Left ventricle myocardium inferior (tissue), 1 donor: Measurements from ENCODE around the gene ZDHHC16. TPM values are rescaled to one million over a fixed set of nuclear protein-coding genes. Genes with fewer than 3 reads are reported as not detected.

ENCODE experiments used
- DNase-seq: peaks from one replicate; pipeline ENCODE4 v3.0.0-alpha.2; 2020
- H3K27ac ChIP-seq: fragments of 200-600 bp; replicated peaks from 2 replicates; pipeline ENCODE4 v1.8.0; 2021
- H3K27me3 ChIP-seq: fragments of 200-600 bp; 2 replicates; pipeline ENCODE4 v1.8.0; 2021; ENCODE audit warnings: low read depth
- H3K36me3 ChIP-seq: fragments of 200-600 bp; 2 replicates; pipeline ENCODE4 v1.8.0; 2021
- H3K4me1 ChIP-seq: fragments of 200-600 bp; 2 replicates; pipeline ENCODE4 v1.8.0; 2021
- H3K4me3 ChIP-seq: fragments of 200-600 bp; 2 replicates; pipeline ENCODE4 v1.8.0; 2021; ENCODE audit warnings: mild to moderate bottlenecking, moderate library complexity
- H3K9me3 ChIP-seq: fragments of 200-600 bp; replicated peaks from 2 replicates; pipeline ENCODE4 v1.8.0; 2021
- intact Hi-C: fragments of 100-400 bp; cut with micrococcal nuclease; formaldehyde crosslinking; loops from one replicate; pipeline ENCODE4 v1.11.0; 2022
- total RNA-seq: library from RNA; stranded (reverse); fragmentation: NEBNext Ultra II Directional; extraction: Animal tissue kit (Norgen Biotek cat#: 25700); gene quantifications from one replicate; pipeline ENCODE4 v1.2.1, GENCODE V29; 2021
- TF ChIP-seq, protein P1 (sequence below): fragments of 200-600 bp; IDR thresholded peaks from 2 replicates; pipeline ENCODE4 v1.8.0; 2021; ENCODE audit warnings: antibody characterized with exemption, mild to moderate bottlenecking, borderline replicate concordance
- donor health status: DM: no; HTN: yes; CAD: no; lungs with severe emphysema.

ZDHHC16 gene
- total RNA-seq, 1 donor from 2014 or later, result 17.8 TPM

DNA sequence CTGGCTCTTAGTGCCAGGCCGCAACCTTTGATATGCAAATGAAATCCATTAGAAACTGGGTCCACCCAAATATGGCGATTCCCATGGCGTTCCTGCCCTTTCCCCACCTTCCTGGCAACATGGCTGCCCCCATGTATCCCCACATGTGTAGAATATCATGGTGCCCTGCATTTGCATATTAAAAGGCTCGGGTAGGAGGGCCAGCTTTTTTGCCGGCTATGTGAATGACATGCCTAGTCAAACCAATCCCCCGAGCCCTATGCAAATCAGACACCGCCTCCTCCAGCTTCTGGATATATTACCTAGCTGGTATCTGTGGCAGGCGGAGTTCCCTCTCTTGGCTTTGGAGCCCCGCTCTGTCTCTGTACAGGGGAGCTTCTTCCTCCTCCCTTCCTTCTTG is 34.0 kb downstream of the ZDHHC16 start:
- no peak for DNase-seq
- TF ChIP-seq, protein P1, sequence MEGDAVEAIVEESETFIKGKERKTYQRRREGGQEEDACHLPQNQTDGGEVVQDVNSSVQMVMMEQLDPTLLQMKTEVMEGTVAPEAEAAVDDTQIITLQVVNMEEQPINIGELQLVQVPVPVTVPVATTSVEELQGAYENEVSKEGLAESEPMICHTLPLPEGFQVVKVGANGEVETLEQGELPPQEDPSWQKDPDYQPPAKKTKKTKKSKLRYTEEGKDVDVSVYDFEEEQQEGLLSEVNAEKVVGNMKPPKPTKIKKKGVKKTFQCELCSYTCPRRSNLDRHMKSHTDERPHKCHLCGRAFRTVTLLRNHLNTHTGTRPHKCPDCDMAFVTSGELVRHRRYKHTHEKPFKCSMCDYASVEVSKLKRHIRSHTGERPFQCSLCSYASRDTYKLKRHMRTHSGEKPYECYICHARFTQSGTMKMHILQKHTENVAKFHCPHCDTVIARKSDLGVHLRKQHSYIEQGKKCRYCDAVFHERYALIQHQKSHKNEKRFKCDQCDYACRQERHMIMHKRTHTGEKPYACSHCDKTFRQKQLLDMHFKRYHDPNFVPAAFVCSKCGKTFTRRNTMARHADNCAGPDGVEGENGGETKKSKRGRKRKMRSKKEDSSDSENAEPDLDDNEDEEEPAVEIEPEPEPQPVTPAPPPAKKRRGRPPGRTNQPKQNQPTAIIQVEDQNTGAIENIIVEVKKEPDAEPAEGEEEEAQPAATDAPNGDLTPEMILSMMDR, result no peak
- Histone ChIP-seq H3K4me1 (peaks cover 51% of the 10 kb centered on the region), H3K36me3 (peaks cover 71% of the 10 kb centered on the region), H3K9me3 (no peaks in the 10 kb centered on the region), H3K4me3 (no peak overlapping the region), H3K27ac (no peak overlapping the region), H3K27me3 (no peaks in the 10 kb centered on the region)
- intact Hi-C loops, result no loop called here

- Histone ChIP-seq H3K9me3 (no peaks in the 10 kb centered on the region), H3K36me3 (peaks cover 71% of the 10 kb centered on the region), H3K27me3 (no peaks in the 10 kb centered on the region), H3K4me1 (peaks cover 55% of the 10 kb centered on the region), H3K27ac (no peak overlapping the region), H3K4me3 (no peak overlapping the region)
- intact Hi-C loops, result no loop called here
- TF ChIP-seq, protein P1, result no peak
- DNase-seq, result no peak
Measured at GRCh38 chr10:97481071-97481470, 35.1 kb downstream of the ZDHHC16 start.

DNA sequence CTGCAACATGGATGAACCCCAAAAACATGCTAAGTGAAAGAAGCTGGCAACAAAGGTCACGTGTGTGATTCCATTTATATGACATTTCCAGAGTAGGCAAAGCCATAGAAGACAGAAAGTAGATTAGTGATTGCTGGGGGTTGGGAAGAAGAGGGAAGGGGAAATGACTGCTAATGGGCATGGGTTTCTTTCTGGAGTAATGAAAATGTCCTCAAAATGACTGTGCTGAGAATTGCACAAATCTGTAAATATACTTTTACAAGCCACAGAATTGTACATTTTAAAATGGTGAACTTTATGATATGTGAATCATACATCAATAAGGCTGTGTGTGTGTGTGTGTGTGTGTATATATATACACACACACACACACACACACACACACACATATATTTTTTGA is 36.4 kb downstream of the ZDHHC16 start:
- H3K4me1 ChIP-seq, result peaks cover 50% of the 10 kb centered on the region
- no peaks in the 10 kb centered on the region for H3K9me3 ChIP-seq
- no peak overlapping the region for H3K27ac ChIP-seq
- DNase-seq, result no peak
- H3K36me3 ChIP-seq, result peaks cover 59% of the 10 kb centered on the region
- TF ChIP-seq, protein P1, result no peak
- no peak overlapping the region for H3K4me3 ChIP-seq
- H3K27me3 ChIP-seq, result no peaks in the 10 kb centered on the region
- intact Hi-C loops, result no loop called here

DNA sequence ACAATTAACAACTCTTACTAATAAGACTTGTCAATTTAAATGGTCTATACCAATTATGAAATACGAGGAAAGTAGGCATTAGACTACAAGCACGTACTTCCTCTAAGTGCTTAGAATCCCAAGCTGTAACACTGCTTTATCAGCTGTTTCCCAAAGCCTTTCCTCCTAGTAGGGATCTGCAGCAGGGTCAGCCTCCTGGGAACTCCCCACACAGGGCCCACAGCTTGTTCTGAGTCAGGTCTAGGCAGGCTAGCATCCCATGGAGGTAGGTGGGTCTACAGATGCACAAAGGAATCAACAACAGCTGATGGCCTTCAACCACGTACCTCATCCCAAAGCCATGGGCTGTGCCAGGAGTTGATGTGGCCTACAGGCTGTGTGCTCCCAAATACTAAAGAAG is 37.5 kb downstream of the ZDHHC16 start:
- H3K36me3 ChIP-seq, result peaks cover 48% of the 10 kb centered on the region

GRCh38 chr10:97483921-97484320 is 37.9 kb downstream of the ZDHHC16 start:
- Histone ChIP-seq H3K36me3 (peaks cover 44% of the 10 kb centered on the region), H3K9me3 (no peaks in the 10 kb centered on the region), H3K4me1 (peaks cover 62% of the 10 kb centered on the region), H3K27me3 (no peaks in the 10 kb centered on the region), H3K4me3 (no peak overlapping the region), H3K27ac (peak overlapping the region; percentile 36)
- TF ChIP-seq, protein P1, result no peak
- intact Hi-C loops, result loop anchor here (1.0 kb wide), 1 partner anchor 24 kb away; no protein-coding TSS in a partner anchor
- DNase-seq, result no peak

More for the DNA sequence above, 37.5 kb downstream of the ZDHHC16 start:
- intact Hi-C loops, result loop anchor here (1.0 kb wide), 1 partner anchor 23 kb away; no protein-coding TSS in a partner anchor
- Histone ChIP-seq H3K4me3 (no peak overlapping the region), H3K27me3 (no peaks in the 10 kb centered on the region), H3K27ac (peak overlapping the region; percentile 36), H3K9me3 (no peaks in the 10 kb centered on the region), H3K4me1 (peaks cover 58% of the 10 kb centered on the region)
- TF ChIP-seq, protein P1, result no peak
- DNase-seq, result no peak
